HG03460 (cell line): ENCODE measurements around the gene BRIP1.
"Not testable (repeated sequence)": the region's sequence is repeated elsewhere in the genome, so short reads cannot be mapped to it uniquely, and the experiment has no call there.

ENCODE experiments used
- ATAC-seq: cut with Tn5 transposase; IDR thresholded peaks from one replicate; pipeline ENCODE4 v1.9.1; 2021; ENCODE audit not compliant: unreplicated experiment

Gene BRIP1

GRCh38 chr17:61867033-61867432 lies 3.7 kb upstream of the BRIP1 start:
- no peak for ATAC-seq

- peak; percentile 5 for ATAC-seq
Measured at GRCh38 chr17:61863801-61864126, 436 bp upstream of the BRIP1 start.

GRCh38 chr17:61862105-61862574 lies 1.2 kb downstream of the BRIP1 start:
- ATAC-seq = no peak

- ATAC-seq = not testable (repeated sequence)
Measured at GRCh38 chr17:61860397-61860796, 2.9 kb downstream of the BRIP1 start.

- no peak for ATAC-seq
Measured at GRCh38 chr17:61856035-61856434, 7.3 kb downstream of the BRIP1 start.

GRCh38 chr17:61852857-61853256 lies 10.5 kb downstream of the BRIP1 start:
- ATAC-seq = no peak

- no peak for ATAC-seq
Measured at GRCh38 chr17:61849674-61850073, 13.7 kb downstream of the BRIP1 start.

GRCh38 chr17:61848896-61849295 lies 14.4 kb downstream of the BRIP1 start:
- no peak for ATAC-seq

- no peak for ATAC-seq
Measured at GRCh38 chr17:61848247-61848646, 15.1 kb downstream of the BRIP1 start.

GRCh38 chr17:61847659-61848058 lies 15.7 kb downstream of the BRIP1 start:
- no peak for ATAC-seq

GRCh38 chr17:61846761-61847375 lies 16.5 kb downstream of the BRIP1 start:
- ATAC-seq = no peak

- no peak for ATAC-seq
Measured at GRCh38 chr17:61846088-61846487, 17.2 kb downstream of the BRIP1 start.

- ATAC-seq = no peak
Measured at GRCh38 chr17:61843435-61843834, 19.9 kb downstream of the BRIP1 start.

GRCh38 chr17:61842899-61843298 lies 20.4 kb downstream of the BRIP1 start:
- no peak for ATAC-seq

- ATAC-seq = no peak
Measured at GRCh38 chr17:61839300-61839786, 24.0 kb downstream of the BRIP1 start.

- ATAC-seq = no peak
Measured at GRCh38 chr17:61837175-61838051, 25.9 kb downstream of the BRIP1 start.

GRCh38 chr17:61836266-61837174 lies 26.8 kb downstream of the BRIP1 start:
- no peak for ATAC-seq

- no peak for ATAC-seq
Measured at GRCh38 chr17:61835606-61836005, 27.7 kb downstream of the BRIP1 start.

- ATAC-seq = no peak
Measured at GRCh38 chr17:61834610-61835009, 28.7 kb downstream of the BRIP1 start.

GRCh38 chr17:61833536-61834193 lies 29.7 kb downstream of the BRIP1 start:
- ATAC-seq = no peak

- no peak for ATAC-seq
Measured at GRCh38 chr17:61832463-61832862, 30.9 kb downstream of the BRIP1 start.
